Stimulated activated naive CD8-positive, alpha-beta T cell treated with anti-CD3 and anti-CD28 coated beads, Interleukin-15, Interleukin-2, amounts not matched to agents 100 U/mL and 50 U/mL, for 24 hours (primary cell): ENCODE data around the gene CHAMP1.
"Not testable (repeated sequence)": the region's sequence is repeated elsewhere in the genome, so short reads cannot be mapped to it uniquely, and the experiment has no call there.

Experiments
- ATAC-seq: fragments of 150-1000 bp; cut with Tn5 transposase; one replicate; pipeline ENCODE4 v1.10.0; 2021
- DNase-seq: peaks from one replicate; pipeline ENCODE4 v3.0.0; 2021

CHAMP1 gene

DNA sequence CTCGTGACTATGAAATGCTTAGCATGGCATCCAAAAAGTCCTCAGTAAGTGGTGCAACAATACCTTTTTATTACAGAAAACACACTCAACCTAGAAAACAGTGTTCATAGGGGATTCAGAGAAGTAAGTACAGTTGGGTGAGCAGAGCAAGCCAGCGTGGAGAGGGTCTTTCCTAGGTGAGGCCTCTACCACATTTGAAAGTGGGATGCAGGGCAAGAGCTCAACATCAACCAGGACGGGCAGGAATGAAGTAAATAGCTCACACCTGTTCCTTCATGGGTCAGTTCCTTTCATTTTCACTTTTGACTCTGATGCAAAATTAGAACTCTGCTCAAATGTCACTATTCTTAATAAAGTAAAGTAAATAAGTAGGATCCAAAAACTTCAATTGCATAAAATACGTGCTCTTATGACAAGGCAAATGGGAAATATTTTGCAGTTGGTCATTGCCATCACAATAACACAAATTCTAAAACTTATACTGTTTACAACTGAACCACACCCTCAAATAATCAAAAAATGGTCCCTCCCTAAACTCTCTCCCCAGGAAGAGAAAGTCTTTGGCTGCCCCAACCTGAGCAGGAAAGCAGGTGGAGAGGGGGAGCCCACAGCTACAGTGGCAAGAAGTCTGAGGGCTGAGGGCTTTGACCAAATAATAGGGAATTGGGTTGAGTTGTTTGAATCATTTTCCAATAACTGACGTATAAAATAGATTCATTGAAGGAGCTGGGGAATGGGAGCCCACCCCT lies 20.2 kb downstream of the CHAMP1 start:
- ATAC-seq: no peak
- no peak for DNase-seq

DNA sequence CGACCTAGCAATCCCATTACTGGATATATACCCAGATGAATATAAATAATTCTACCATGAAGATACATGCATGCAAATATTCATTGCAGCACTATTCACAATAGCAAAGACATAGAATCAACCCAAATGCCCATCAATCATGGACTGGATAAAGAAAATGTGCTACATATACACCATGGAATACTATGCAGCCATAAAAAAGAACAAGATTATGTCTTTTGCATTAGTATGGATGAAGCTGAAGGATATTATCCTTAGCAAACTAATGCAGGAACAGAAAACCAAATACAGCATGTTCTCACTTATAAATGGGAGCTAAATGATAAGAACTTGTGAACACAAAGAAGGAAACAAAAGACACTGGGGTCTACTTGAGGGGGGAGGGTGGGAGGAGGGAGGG lies 22.2 kb downstream of the CHAMP1 start:
- not testable (repeated sequence) for DNase-seq, ATAC-seq

DNA sequence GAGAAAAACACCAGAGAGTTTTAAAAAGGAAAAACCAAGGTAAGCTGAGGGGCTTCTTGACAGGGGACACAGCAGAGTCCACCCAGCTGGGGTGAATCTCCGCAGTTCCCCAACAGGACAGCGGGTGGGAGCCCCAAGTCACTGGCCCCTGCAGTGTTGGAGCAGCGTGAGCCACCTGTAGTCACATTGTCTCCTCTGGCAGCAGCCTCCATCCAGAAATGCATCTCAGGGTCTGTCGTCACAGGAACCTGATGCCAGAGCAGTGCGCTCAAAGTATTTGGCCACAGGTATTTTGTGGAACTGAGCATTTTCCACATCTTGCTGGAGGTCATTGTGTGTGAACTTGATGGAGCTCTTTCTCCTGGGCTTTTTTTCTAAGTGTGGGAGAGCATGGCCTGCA lies 24.7 kb downstream of the CHAMP1 start:
- ATAC-seq: no peak

DNA sequence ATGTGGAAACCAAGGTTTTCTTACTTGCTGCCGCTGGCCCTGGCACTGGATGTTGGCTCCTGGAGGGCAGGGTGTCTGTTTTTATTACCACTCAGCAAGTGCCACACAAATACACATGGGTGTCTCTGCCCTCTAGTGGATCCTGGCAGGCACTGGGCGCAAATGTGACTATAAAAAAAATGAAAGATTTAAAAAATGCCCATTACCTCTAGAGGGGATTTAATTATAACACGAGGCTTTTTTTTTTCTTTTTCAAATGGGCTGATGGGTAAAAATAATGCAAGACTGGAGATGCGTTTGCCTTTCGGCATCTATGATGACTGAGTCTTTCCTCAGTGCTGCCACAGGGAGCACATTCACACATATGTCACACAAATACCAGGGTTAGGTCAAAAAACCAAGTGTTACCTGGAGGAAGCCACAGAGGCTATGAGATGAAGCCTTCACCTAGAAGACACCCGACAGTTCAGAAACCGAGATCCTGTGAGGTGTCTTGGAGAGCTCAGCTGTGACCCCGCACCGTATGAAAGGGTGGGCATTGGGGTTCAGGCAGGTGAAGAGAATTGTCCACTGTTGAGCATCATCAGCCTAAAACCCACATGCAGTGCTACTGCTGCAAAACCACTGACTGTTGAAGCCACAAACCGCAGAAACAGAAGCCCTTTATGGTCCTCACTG lies 25.7 kb downstream of the CHAMP1 start:
- ATAC-seq: peak; percentile 94

More for the DNA sequence above, 24.7 kb downstream of the CHAMP1 start:
- DNase-seq: no peak

DNA sequence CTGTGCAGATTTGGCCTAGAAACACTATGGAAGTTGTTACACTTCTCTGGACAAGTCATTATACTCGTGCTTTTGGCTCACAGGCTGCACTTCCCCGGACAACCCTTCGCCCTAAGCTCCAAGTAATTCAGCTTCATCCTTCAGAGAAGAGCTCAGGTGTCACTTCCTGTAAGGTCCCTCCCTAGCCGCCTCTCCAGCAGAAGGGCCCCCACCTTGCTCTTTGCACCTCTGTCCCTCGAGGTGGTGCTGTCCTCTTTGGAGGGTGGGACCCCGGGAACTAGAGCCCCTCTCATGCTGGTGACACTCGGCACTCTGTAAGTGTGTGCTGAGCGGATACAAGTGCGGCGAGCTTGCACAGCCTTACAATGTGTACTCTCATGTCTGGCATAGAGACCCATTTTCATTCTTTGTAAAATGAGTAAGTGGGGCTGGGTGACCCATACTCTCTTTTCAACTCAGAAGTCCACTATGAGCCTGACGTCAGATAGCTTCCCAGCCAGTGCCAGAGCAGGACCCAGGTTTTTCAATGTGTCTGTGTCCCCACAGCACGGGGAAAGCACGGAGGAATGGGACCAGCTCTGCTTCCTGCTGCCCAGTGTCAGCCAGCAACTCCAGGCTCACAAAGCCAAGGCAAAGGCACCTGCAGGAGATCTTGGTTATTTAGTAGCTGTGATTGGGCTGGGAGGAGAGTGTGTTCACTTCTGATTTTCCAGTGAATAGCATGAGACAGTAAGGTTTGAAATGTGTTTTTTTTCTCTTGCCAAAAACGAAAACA lies 26.9 kb downstream of the CHAMP1 start:
- ATAC-seq: no peak
- DNase-seq: no peak

More for the DNA sequence above, 25.7 kb downstream of the CHAMP1 start:
- DNase-seq: peak; percentile 40

DNA sequence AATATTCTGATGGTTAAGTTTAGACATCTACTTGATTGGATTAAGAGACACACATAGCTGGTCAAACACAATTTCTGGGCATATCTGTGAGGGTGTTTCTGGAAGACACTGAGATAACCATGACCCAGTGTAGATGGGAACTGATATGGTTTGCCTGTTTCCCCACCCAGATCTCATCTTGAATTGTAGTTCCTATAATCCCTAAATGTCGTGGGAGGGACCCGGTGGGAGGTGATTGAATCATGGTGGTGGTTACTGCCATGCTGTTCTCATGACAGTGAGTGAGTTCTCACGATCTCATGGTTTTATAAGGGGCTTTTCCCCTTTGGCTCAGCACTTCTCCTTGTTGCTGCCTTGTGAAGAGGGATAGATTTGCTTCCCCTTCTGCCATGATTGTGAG lies 33.0 kb downstream of the CHAMP1 start:
- DNase-seq, ATAC-seq: not testable (repeated sequence)

DNA sequence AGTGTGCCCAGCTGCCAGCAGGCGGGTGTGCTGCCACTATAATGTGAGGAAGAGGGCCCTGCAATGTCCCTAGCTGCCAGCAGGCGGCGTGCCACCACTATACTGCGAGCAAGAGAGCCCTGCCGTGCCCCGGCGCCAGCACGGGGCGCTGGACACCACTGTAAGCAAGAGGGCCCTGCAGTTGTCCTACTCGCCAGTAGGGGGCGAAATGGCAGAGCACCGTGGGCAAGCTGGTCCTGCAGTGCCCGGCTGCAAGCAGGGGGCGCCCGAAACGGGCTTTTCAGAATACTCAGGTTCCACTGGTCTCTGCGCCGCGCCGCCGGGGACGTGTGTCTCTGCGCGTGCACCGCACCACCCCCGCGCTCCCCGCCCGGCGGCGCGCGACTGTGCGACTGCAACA lies 38.5 kb downstream of the CHAMP1 start:
- ATAC-seq: not testable (repeated sequence)
- peak; percentile 57 for DNase-seq

DNA sequence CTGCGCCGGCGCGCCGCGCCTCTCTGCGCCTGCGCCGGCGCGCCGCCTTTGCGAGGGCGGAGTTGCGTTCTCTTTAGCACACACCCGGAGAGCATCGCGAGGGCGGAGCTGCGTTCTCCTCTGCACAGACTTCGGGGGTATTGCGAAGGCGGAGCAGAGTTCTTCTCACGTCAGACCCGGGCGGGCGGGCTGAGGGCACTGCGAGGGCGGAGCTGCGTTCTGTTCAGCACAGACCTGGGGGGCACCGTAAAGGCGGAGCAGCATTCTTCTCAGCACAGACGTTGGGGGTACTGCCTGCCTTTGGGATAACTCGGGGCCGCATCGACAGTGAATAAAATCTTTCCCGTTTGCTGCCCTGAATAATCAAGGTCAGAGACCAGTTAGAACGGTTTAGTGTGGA lies 39.1 kb downstream of the CHAMP1 start:
- not testable (repeated sequence) for DNase-seq, ATAC-seq
